ENCODE results near the gene MLEC. TPM values are rescaled to one million over a fixed set of nuclear protein-coding genes. Genes with fewer than 3 reads are reported as not detected.

MLEC gene
- total and polyA plus RNA-seq, 2 of the 13 experiments (the other 11 are each of a cell fraction or from before 2014, with no cell fraction given), result 49.8 to 156 TPM

DNA sequence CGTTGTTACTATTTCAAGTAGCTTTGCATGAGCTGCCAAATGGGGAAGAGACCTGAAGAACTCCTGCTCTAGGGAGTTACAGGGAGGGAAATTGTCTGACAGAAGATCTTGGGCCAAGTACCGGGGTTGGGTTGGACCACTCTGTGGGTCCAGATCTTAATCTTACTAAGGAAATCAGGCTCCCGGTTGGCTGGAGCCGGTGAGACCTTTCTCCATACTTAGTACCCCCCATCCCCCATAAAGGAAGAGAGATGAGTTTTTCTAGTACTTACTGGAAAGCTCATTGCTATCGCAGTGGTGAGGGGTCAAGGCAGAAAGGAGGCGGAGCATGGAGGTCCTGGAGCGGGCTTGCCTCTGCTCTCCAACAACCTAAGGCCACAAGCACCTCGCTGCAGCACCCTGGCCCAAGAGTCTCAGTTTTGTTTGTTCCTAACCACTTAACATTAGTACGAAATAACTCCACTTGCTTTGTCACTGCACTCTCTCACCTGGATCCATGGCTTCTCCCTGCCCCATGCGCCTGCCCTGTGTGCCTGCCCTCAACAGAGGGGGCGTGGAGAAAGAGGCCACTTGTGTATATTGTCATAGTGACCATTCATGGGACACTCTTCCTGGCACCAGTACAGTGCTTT is 16.5 kb downstream of the MLEC start (continued):
- TF ChIP-seq, protein P1, sequence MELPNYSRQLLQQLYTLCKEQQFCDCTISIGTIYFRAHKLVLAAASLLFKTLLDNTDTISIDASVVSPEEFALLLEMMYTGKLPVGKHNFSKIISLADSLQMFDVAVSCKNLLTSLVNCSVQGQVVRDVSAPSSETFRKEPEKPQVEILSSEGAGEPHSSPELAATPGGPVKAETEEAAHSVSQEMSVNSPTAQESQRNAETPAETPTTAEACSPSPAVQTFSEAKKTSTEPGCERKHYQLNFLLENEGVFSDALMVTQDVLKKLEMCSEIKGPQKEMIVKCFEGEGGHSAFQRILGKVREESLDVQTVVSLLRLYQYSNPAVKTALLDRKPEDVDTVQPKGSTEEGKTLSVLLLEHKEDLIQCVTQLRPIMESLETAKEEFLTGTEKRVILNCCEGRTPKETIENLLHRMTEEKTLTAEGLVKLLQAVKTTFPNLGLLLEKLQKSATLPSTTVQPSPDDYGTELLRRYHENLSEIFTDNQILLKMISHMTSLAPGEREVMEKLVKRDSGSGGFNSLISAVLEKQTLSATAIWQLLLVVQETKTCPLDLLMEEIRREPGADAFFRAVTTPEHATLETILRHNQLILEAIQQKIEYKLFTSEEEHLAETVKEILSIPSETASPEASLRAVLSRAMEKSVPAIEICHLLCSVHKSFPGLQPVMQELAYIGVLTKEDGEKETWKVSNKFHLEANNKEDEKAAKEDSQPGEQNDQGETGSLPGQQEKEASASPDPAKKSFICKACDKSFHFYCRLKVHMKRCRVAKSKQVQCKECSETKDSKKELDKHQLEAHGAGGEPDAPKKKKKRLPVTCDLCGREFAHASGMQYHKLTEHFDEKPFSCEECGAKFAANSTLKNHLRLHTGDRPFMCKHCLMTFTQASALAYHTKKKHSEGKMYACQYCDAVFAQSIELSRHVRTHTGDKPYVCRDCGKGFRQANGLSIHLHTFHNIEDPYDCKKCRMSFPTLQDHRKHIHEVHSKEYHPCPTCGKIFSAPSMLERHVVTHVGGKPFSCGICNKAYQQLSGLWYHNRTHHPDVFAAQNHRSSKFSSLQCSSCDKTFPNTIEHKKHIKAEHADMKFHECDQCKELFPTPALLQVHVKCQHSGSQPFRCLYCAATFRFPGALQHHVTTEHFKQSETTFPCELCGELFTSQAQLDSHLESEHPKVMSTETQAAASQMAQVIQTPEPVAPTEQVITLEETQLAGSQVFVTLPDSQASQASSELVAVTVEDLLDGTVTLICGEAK (IDR thresholded peaks at IDR 0.05), result no peak
- TF ChIP-seq, protein P1 (CRISPR knock-in tag; IDR thresholded peaks at IDR 0.05), result no peak
- TF ChIP-seq HDAC1 (CRISPR knock-in tag; IDR thresholded peaks at IDR 0.05) (no peak), ZNF552 (CRISPR knock-in tag; IDR thresholded peaks at IDR 0.05; ENCODE audit: borderline replicate concordance) (no peak), SOX13 (IDR thresholded peaks at IDR 0.05) (no peak), SOX13 (CRISPR knock-in tag; conservative IDR thresholded peaks at IDR 0.05 in 1 of 2, IDR thresholded peaks at IDR 0.05 in 1 of 2) (no peak), RFX5 (IDR thresholded peaks at IDR 0.05; ENCODE audit: low read depth, low read length) (no peak), JARID2 (CRISPR knock-in tag; IDR thresholded peaks at IDR 0.05; ENCODE audit: insufficient replicate concordance) (no peak), SIN3B (IDR thresholded peaks at IDR 0.05; ENCODE audit: low read length) (no peak), GFI1 (CRISPR knock-in tag; IDR thresholded peaks at IDR 0.05; ENCODE audit: borderline replicate concordance) (no peak), ZNF773 (CRISPR knock-in tag; IDR thresholded peaks at IDR 0.05; ENCODE audit: borderline replicate concordance) (no peak), DNMT1 (CRISPR knock-in tag; IDR thresholded peaks at IDR 0.05) (no peak)
